HL-60 (cell line): Measurements from ENCODE around the gene SCLY.

Source experiments
- DNase-seq, 2 experiments: peaks; one replicate each; pipeline ENCODE4 v3.0.0-alpha.2; 2010 to 2020; ENCODE audit warnings: low read depth in 1 of 2, low spot score in 1 of 2
- H3K27ac ChIP-seq: fragments of 250-450 bp; sonication (Bioruptor Pico); replicated peaks from 2 replicates; pipeline ENCODE4 v1.5.1; 2020; ENCODE audit warnings: mild to moderate bottlenecking, moderate library complexity
- H3K27me3 ChIP-seq: fragments of 250-450 bp; sonication (Bioruptor Pico); 2 replicates; pipeline ENCODE4 v1.5.1; 2021; ENCODE audit warnings: mild to moderate bottlenecking, moderate library complexity; ENCODE audit not compliant: insufficient read depth, poor library complexity, severe bottlenecking
- H3K4me3 ChIP-seq: replicated peaks from 2 replicates; pipeline ENCODE4 v1.5.1; 2011; ENCODE audit warnings: mild to moderate bottlenecking, control low read depth, low read length; ENCODE audit not compliant: insufficient read depth
- CTCF ChIP-seq: IDR thresholded peaks from one replicate; pipeline ENCODE4 v1.5.1; 2011; ENCODE audit warnings: low read length, control low read depth, inconsistent platforms; ENCODE audit not compliant: insufficient read depth
- GABPA ChIP-seq: IDR thresholded peaks from 2 replicates; pipeline ENCODE4 v1.6.1; 2012; ENCODE audit warnings: low read depth
- POLR2AphosphoS5 ChIP-seq: IDR thresholded peaks from 2 replicates; pipeline ENCODE4 v1.6.1; 2012; ENCODE audit warnings: low read depth
- REST ChIP-seq: IDR thresholded peaks from 2 replicates; pipeline ENCODE4 v1.6.1; 2012; ENCODE audit warnings: low read depth; ENCODE audit not compliant: insufficient replicate concordance
- SPI1 ChIP-seq: IDR thresholded peaks from 2 replicates; pipeline ENCODE4 v1.6.1; 2012; ENCODE audit warnings: low read depth, mild to moderate bottlenecking, borderline replicate concordance

The SCLY gene

GRCh38 chr2:238082151-238082550, 21.4 kb downstream of the SCLY start:
- TF ChIP-seq REST (no peak), POLR2AphosphoS5 (no peak), SPI1 (no peak), GABPA (no peak), CTCF (no peak)
- DNase-seq: no peak
- H3K27me3 ChIP-seq: no peaks in the 10 kb centered on the region
- no peak overlapping the region for H3K4me3 ChIP-seq
- no peak overlapping the region for H3K27ac ChIP-seq

DNA sequence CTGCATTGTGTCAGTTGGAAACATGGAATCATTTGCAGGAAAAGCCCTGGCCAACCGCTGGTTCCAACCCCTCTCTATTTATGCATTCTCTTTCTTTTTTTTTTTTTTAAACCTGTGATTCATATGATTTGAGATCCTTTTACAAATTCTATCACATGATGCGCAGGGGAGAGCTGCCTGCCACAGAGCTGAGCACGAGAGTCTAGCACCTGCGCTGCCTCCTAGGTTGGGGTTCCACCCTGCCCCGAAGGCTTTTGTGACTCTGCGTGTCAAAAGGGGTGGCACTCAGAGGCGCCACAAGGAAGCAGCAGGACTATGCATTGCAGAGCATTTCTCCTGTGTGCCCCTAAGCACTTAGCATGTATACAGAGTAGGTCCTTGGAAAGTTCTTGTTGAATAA, 22.0 kb downstream of the SCLY start:
- no peak for DNase-seq
- Histone ChIP-seq H3K27ac (no peak overlapping the region), H3K27me3 (no peaks in the 10 kb centered on the region), H3K4me3 (no peak overlapping the region)
- TF ChIP-seq GABPA (no peak), SPI1 (no peak)

- Histone ChIP-seq H3K4me3 (no peak overlapping the region), H3K27ac (no peak overlapping the region), H3K27me3 (no peaks in the 10 kb centered on the region)
- no peak for TF ChIP-seq CTCF
- no peak for TF ChIP-seq SPI1
- TF ChIP-seq REST: no peak
- no peak for TF ChIP-seq POLR2AphosphoS5
- no peak for TF ChIP-seq GABPA
- DNase-seq: no peak
These were observed 23.1 kb downstream of the SCLY start for GRCh38 chr2:238083919-238084318.

GRCh38 chr2:238084761-238085160, 24.0 kb downstream of the SCLY start:
- Histone ChIP-seq H3K27me3 (no peaks in the 10 kb centered on the region), H3K4me3 (no peak overlapping the region), H3K27ac (no peak overlapping the region)
- no peak for TF ChIP-seq REST
- no peak for TF ChIP-seq GABPA
- no peak for TF ChIP-seq POLR2AphosphoS5
- TF ChIP-seq CTCF: no peak
- no peak for TF ChIP-seq SPI1
- no peak for DNase-seq
